T-helper 17 cell (primary cell): ENCODE results near the gene HLA-B. TPM values are rescaled to one million over a fixed set of nuclear protein-coding genes. Genes with fewer than 3 reads are reported as not detected.
"Not testable (repeated sequence)": the region's sequence is repeated elsewhere in the genome, so short reads cannot be mapped to it uniquely, and the experiment has no call there.

Experiments used
- ATAC-seq: fragments of 150-1000 bp; cut with Tn5 transposase; 2 replicates; pipeline ENCODE4 v1.10.0; 2021; ENCODE audit warnings: mild to moderate bottlenecking, moderate library complexity
- DNase-seq, 3 donors: peaks; one replicate each; pipeline versions ENCODE4 v3.0.0 to v3.0.0-alpha.2; 2020 to 2021
- H3K9me3 ChIP-seq: one replicate; pipeline ENCODE4 v1.7.0; 2013; ENCODE audit warnings: low read length, mild to moderate bottlenecking; ENCODE audit not compliant: control insufficient read depth, poor library complexity, severe bottlenecking
- H3K27ac Mint-ChIP-seq: one replicate; pipeline ENCODE4 v1.8.0; 2022; ENCODE audit warnings: mild to moderate bottlenecking, moderate library complexity, mixed read lengths
- H3K27me3 Mint-ChIP-seq: one replicate; pipeline ENCODE4 v1.8.0; 2022; ENCODE audit warnings: mixed read lengths
- H3K36me3 Mint-ChIP-seq: one replicate; pipeline ENCODE4 v1.8.0; 2022; ENCODE audit warnings: low read depth, mixed read lengths
- H3K4me1 Mint-ChIP-seq: one replicate; pipeline ENCODE4 v1.8.0; 2022; ENCODE audit warnings: mild to moderate bottlenecking, mixed read lengths
- H3K4me3 Mint-ChIP-seq: one replicate; pipeline ENCODE4 v1.8.0; 2022; ENCODE audit warnings: mild to moderate bottlenecking, moderate library complexity, mixed read lengths
- total RNA-seq, 4 donors: library from RNA in 2 of 4; stranded (reverse) in 2 of 4; gene quantifications; one replicate each; pipeline ENCODE4 v1.2.3 and lab custom pipeline; 2022 to 2026

HLA-B gene
- total RNA-seq, 2 donors from 2014 or later: 7,013 to 7,159 TPM

- H3K27ac Mint-ChIP-seq: no peak overlapping the region
- DNase-seq: no peak
- H3K36me3 Mint-ChIP-seq: peaks cover 6% of the 10 kb centered on the region
- no peak overlapping the region for H3K4me3 Mint-ChIP-seq
- no peak for ATAC-seq
- no peaks in the 10 kb centered on the region for H3K9me3 ChIP-seq
- peaks cover 24% of the 10 kb centered on the region for H3K4me1 Mint-ChIP-seq
- H3K27me3 Mint-ChIP-seq: no peaks in the 10 kb centered on the region
Measured at GRCh38 chr6:31395832-31396231, 38.9 kb upstream of the HLA-B start.

GRCh38 chr6:31394381-31394780 is 37.4 kb upstream of the HLA-B start:
- no peaks in the 10 kb centered on the region for H3K9me3 ChIP-seq
- Mint-ChIP-seq H3K36me3 (peaks cover 6% of the 10 kb centered on the region), H3K4me1 (peaks cover 16% of the 10 kb centered on the region), H3K27ac (no peak overlapping the region), H3K27me3 (no peaks in the 10 kb centered on the region), H3K4me3 (no peak overlapping the region)
- DNase-seq (no peak), ATAC-seq (no peak)

GRCh38 chr6:31393932-31394331 is 37.0 kb upstream of the HLA-B start:
- Mint-ChIP-seq H3K27ac (no peak overlapping the region), H3K4me1 (peaks cover 14% of the 10 kb centered on the region), H3K27me3 (no peaks in the 10 kb centered on the region), H3K4me3 (no peak overlapping the region), H3K36me3 (peaks cover 6% of the 10 kb centered on the region)
- ATAC-seq (no peak), DNase-seq (no peak)
- no peaks in the 10 kb centered on the region for H3K9me3 ChIP-seq

- not testable (repeated sequence) for ATAC-seq, H3K9me3 ChIP-seq, H3K4me1 Mint-ChIP-seq, DNase-seq, H3K27ac Mint-ChIP-seq, H3K27me3 Mint-ChIP-seq, H3K36me3 Mint-ChIP-seq, H3K4me3 Mint-ChIP-seq
Measured at GRCh38 chr6:31389802-31390132, 32.8 kb upstream of the HLA-B start.

GRCh38 chr6:31388916-31389801 is 32.2 kb upstream of the HLA-B start:
- H3K27me3 Mint-ChIP-seq, H3K9me3 ChIP-seq, ATAC-seq, H3K4me1 Mint-ChIP-seq, H3K4me3 Mint-ChIP-seq, H3K27ac Mint-ChIP-seq, DNase-seq, H3K36me3 Mint-ChIP-seq: not testable (repeated sequence)

- Mint-ChIP-seq H3K36me3 (no peaks in the 10 kb centered on the region), H3K4me3 (no peak overlapping the region), H3K4me1 (no peaks in the 10 kb centered on the region), H3K27me3 (no peaks in the 10 kb centered on the region), H3K27ac (no peak overlapping the region)
- ATAC-seq: no peak
- no peak for DNase-seq
- no peaks in the 10 kb centered on the region for H3K9me3 ChIP-seq
Measured at GRCh38 chr6:31386977-31387376, 30.0 kb upstream of the HLA-B start.

GRCh38 chr6:31386099-31386498 is 29.1 kb upstream of the HLA-B start:
- H3K27ac Mint-ChIP-seq: no peak overlapping the region
- no peak for DNase-seq
- H3K4me1 Mint-ChIP-seq: no peaks in the 10 kb centered on the region
- no peaks in the 10 kb centered on the region for H3K27me3 Mint-ChIP-seq
- H3K4me3 Mint-ChIP-seq: no peak overlapping the region
- no peak for ATAC-seq
- H3K9me3 ChIP-seq: no peaks in the 10 kb centered on the region
- H3K36me3 Mint-ChIP-seq: no peaks in the 10 kb centered on the region

GRCh38 chr6:31385041-31385440 is 28.1 kb upstream of the HLA-B start:
- Mint-ChIP-seq H3K27me3 (peaks cover under 1% of the 10 kb centered on the region), H3K4me3 (no peak overlapping the region), H3K4me1 (no peaks in the 10 kb centered on the region), H3K36me3 (no peaks in the 10 kb centered on the region), H3K27ac (no peak overlapping the region)
- ATAC-seq: no peak
- no peak for DNase-seq
- H3K9me3 ChIP-seq: no peaks in the 10 kb centered on the region

- Mint-ChIP-seq H3K4me3 (no peak overlapping the region), H3K27ac (no peak overlapping the region), H3K4me1 (no peaks in the 10 kb centered on the region), H3K27me3 (peaks cover 19% of the 10 kb centered on the region), H3K36me3 (no peaks in the 10 kb centered on the region)
- no peak for DNase-seq
- no peak for ATAC-seq
- H3K9me3 ChIP-seq: no peaks in the 10 kb centered on the region
Measured at GRCh38 chr6:31383149-31383548, 26.2 kb upstream of the HLA-B start.

GRCh38 chr6:31381666-31382065 is 24.7 kb upstream of the HLA-B start:
- Mint-ChIP-seq H3K4me3 (no peak overlapping the region), H3K36me3 (no peaks in the 10 kb centered on the region), H3K27me3 (peaks cover 28% of the 10 kb centered on the region), H3K27ac (no peak overlapping the region), H3K4me1 (no peaks in the 10 kb centered on the region)
- no peaks in the 10 kb centered on the region for H3K9me3 ChIP-seq
- ATAC-seq (no peak), DNase-seq (no peak)

GRCh38 chr6:31379850-31380249 is 22.9 kb upstream of the HLA-B start:
- DNase-seq (no peak), ATAC-seq (no peak)
- H3K9me3 ChIP-seq: no peaks in the 10 kb centered on the region
- peaks cover 35% of the 10 kb centered on the region for H3K27me3 Mint-ChIP-seq
- H3K4me3 Mint-ChIP-seq: no peak overlapping the region
- no peak overlapping the region for H3K27ac Mint-ChIP-seq
- H3K36me3 Mint-ChIP-seq: no peaks in the 10 kb centered on the region
- H3K4me1 Mint-ChIP-seq: no peaks in the 10 kb centered on the region

- ATAC-seq: no peak
- H3K9me3 ChIP-seq: no peaks in the 10 kb centered on the region
Measured at GRCh38 chr6:31378721-31379103, 21.7 kb upstream of the HLA-B start.

GRCh38 chr6:31378062-31378720 is 21.2 kb upstream of the HLA-B start:
- H3K27me3 Mint-ChIP-seq: peaks cover 35% of the 10 kb centered on the region
- H3K27ac Mint-ChIP-seq: no peak overlapping the region
- H3K4me3 Mint-ChIP-seq: no peak overlapping the region
- H3K4me1 Mint-ChIP-seq: no peaks in the 10 kb centered on the region
- no peak for DNase-seq
- no peak for ATAC-seq
- H3K9me3 ChIP-seq: no peaks in the 10 kb centered on the region
- H3K36me3 Mint-ChIP-seq: no peaks in the 10 kb centered on the region

More at GRCh38 chr6:31378721-31379103, 21.7 kb upstream of the HLA-B start:
- no peaks in the 10 kb centered on the region for H3K4me1 Mint-ChIP-seq
- H3K27me3 Mint-ChIP-seq: peaks cover 35% of the 10 kb centered on the region
- no peak overlapping the region for H3K4me3 Mint-ChIP-seq
- H3K27ac Mint-ChIP-seq: no peak overlapping the region
- DNase-seq: no peak
- H3K36me3 Mint-ChIP-seq: no peaks in the 10 kb centered on the region

GRCh38 chr6:31377029-31377428 is 20.1 kb upstream of the HLA-B start:
- Mint-ChIP-seq H3K27ac (no peak overlapping the region), H3K4me3 (no peak overlapping the region), H3K36me3 (peaks cover 2% of the 10 kb centered on the region), H3K4me1 (no peaks in the 10 kb centered on the region), H3K27me3 (peaks cover 35% of the 10 kb centered on the region)
- ATAC-seq (no peak), DNase-seq (no peak)
- no peaks in the 10 kb centered on the region for H3K9me3 ChIP-seq
